GM19035 (cell line): ENCODE results near the gene SHTN1.

ENCODE experiments used
- ATAC-seq: cut with Tn5 transposase; IDR thresholded peaks from one replicate; pipeline ENCODE4 v1.9.1; 2021; ENCODE audit not compliant: unreplicated experiment

SHTN1 gene

GRCh38 chr10:116988311-116988710, 16.7 kb downstream of the SHTN1 start:
- ATAC-seq: no peak

DNA sequence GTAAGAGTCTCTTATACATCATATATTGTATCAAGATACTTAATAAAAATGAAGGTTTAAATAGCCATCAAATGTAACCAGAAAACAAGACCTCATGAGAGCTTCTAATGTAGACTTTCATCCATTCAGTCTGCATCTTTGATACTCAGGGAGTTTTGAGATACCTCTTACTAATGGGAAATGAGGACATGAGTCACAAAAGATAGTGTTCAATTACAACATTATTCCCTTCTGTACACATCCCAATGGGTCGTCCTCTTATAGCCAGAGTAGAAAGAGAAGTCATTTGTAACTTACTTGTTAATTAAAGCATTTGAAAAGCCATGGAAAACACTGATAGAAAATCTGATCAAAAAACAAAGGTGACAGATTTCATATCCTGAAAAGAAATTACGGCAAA, 19.4 kb downstream of the SHTN1 start:
- ATAC-seq: no peak

GRCh38 chr10:116984202-116984990, 20.6 kb downstream of the SHTN1 start:
- no peak for ATAC-seq

DNA sequence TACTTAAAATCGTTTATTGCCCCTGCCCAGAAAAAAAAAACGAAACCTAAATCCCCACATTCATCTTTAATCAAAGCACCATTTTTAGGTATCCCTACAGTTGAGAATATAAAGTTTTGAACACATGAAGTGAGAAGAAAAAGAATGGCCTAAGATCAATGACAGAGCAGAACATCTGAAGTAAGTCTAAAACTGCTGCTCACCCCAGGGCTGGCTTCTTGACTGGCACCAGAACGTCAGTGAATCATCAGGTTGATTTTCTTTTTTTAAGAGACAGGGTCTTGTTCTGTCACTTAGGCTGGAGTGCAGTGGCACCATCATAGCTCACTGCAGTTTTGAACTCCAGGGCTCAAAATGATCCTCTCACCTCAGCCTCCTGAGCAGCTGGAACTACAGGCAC, 24.9 kb downstream of the SHTN1 start:
- no peak for ATAC-seq

- ATAC-seq: no peak
Observed at GRCh38 chr10:116978901-116979300, 26.1 kb downstream of the SHTN1 start.

GRCh38 chr10:116974456-116975005, 30.5 kb downstream of the SHTN1 start:
- no peak for ATAC-seq

DNA sequence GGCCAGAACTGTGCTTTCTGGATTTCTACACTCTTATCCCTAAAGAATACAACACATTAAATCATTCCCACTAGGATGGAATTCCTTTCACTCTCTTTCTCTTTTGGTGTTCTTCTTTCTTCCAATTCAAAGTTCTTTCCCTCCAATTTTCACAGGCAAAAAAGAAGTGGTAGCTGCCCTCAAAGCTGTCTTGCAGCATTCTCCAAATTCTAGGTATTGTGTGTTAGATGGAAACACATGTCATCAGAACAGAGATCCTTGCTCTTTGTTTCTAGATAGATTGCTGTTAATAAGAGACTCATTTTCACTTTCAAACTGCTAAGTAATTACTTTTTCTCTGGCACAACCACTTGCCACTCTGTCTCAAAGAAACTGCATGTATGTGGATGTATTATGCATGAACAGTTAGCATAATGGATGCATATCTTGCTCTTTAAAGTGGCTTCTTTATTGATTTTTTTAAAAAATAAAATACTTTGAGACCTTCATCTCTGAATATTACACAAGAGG, 31.0 kb downstream of the SHTN1 start:
- no peak for ATAC-seq

GRCh38 chr10:116973371-116973905, 31.5 kb downstream of the SHTN1 start:
- no peak for ATAC-seq

DNA sequence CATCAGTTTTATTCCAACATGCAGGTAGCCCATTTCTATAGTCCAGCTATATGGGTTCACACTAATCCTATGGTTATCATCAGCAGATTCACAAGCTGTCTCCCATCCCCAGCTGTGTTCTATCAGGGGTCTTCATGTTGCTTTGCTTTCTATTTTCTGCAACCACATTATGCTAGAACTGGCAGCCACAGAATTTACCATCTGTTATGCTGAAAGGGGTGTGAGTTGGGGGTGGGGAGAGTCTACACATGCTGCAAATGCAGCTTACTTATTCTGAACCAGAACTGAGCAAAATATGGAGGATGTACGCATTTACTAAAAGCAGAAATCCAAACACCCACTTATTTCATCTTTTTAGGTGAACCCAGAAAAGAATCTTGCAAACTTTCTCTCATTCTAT, 32.9 kb downstream of the SHTN1 start:
- no peak for ATAC-seq

GRCh38 chr10:116970050-116970449, 34.9 kb downstream of the SHTN1 start:
- ATAC-seq: no peak

GRCh38 chr10:116968331-116968730, 36.7 kb downstream of the SHTN1 start:
- ATAC-seq: no peak

DNA sequence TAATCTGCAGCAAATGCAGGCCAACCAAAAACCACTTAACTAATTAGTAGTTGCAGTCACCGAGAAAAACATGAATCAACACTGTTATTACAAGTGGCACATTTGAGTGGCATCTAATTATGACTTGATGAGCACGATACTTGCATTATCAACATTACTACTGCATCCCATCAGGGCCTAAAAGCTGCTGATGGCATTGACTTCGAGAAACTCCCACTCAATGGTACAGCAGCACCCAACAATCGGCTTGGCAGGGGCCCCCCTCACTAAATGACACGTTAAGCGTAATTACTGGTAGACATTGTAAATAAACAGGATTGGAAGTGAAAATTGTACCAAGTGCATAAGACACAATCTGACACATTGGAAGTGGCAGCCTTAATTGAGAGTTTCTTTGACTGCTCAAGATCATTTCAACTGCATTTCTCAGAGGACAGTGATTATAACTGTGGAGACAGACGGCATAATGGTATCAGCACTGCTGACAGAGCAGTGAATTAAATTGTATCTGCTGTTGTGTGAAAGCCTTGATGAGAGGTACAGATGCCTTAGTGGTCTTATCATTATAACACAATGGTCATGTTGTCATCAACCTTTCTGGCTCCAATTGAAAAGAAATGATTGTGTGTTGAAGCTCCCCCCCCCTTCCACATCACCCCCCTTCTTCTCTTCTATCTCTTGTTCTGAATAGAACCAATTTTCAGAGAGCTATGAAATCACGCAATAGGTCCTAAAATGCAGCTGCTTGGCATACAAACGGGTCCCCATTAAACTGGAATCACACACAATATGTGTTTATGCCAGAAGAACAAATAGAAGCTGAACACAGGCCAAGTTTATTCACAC, 43.4 kb downstream of the SHTN1 start:
- ATAC-seq: no peak

GRCh38 chr10:116960066-116960776, 44.8 kb downstream of the SHTN1 start:
- ATAC-seq: no peak

- no peak for ATAC-seq
Observed at GRCh38 chr10:116952729-116953128, 52.3 kb downstream of the SHTN1 start.

DNA sequence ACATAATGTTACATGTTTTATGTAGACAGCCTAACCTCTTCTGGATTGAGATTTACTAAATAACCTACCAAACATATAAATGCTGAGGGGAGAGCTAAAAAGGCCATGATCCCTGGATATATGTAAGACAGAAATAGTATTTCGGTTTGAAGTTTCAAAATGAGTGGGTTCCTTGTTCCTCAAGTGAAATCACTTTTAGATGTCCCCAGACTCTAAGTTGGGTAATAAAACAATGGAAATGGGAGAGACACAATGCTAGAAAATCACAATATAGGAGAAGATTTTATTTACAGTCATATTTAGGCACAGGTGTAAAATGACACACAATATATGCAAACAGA, 56.5 kb downstream of the SHTN1 start:
- ATAC-seq: no peak

- no peak for ATAC-seq
Observed at GRCh38 chr10:116947841-116948529, 57.0 kb downstream of the SHTN1 start.

GRCh38 chr10:116944911-116945310, 60.1 kb downstream of the SHTN1 start:
- ATAC-seq: no peak

- ATAC-seq: no peak
Observed at GRCh38 chr10:116931806-116932205, 73.2 kb downstream of the SHTN1 start.

GRCh38 chr10:116926426-116926825, 78.6 kb downstream of the SHTN1 start:
- ATAC-seq: no peak

GRCh38 chr10:116925056-116925455, 79.9 kb downstream of the SHTN1 start:
- ATAC-seq: no peak
